GM03348 (cell line): Measurements from ENCODE around the gene TTYH3.
"Not testable (repeated sequence)": the region's sequence is repeated elsewhere in the genome, so short reads cannot be mapped to it uniquely, and the experiment has no call there.

Source experiments
- DNase-seq: peaks from one replicate; pipeline ENCODE4 v3.0.0; 2012; ENCODE audit warnings: low spot score

The TTYH3 gene

GRCh38 chr7:2689343-2689847, 57.6 kb downstream of the TTYH3 start:
- DNase-seq: no peak

GRCh38 chr7:2689951-2690705, 58.3 kb downstream of the TTYH3 start:
- no peak for DNase-seq

GRCh38 chr7:2691011-2691707, 59.4 kb downstream of the TTYH3 start:
- DNase-seq: no peak

- not testable (repeated sequence) for DNase-seq
Observed at GRCh38 chr7:2691932-2692439, 60.2 kb downstream of the TTYH3 start.

GRCh38 chr7:2692543-2692942, 60.8 kb downstream of the TTYH3 start:
- DNase-seq: no peak

- not testable (repeated sequence) for DNase-seq
Observed at GRCh38 chr7:2693420-2694121, 61.8 kb downstream of the TTYH3 start.

- not testable (repeated sequence) for DNase-seq
Observed at GRCh38 chr7:2694122-2694436, 62.3 kb downstream of the TTYH3 start.

GRCh38 chr7:2698581-2699288, 66.9 kb downstream of the TTYH3 start:
- no peak for DNase-seq

- DNase-seq: no peak
Observed at GRCh38 chr7:2699289-2699620, 67.5 kb downstream of the TTYH3 start.

- no peak for DNase-seq
Observed at GRCh38 chr7:2700141-2700850, 68.5 kb downstream of the TTYH3 start.

GRCh38 chr7:2701424-2701823, 69.6 kb downstream of the TTYH3 start:
- no peak for DNase-seq

GRCh38 chr7:2701832-2702593, 70.2 kb downstream of the TTYH3 start:
- peak; percentile 56 for DNase-seq

- no peak for DNase-seq
Observed at GRCh38 chr7:2702594-2702957, 70.8 kb downstream of the TTYH3 start.

- DNase-seq: no peak
Observed at GRCh38 chr7:2705371-2706096, 73.7 kb downstream of the TTYH3 start.

- no peak for DNase-seq
Observed at GRCh38 chr7:2706685-2707126, 74.9 kb downstream of the TTYH3 start.

- DNase-seq: no peak
Observed at GRCh38 chr7:2707481-2707880, 75.7 kb downstream of the TTYH3 start.

GRCh38 chr7:2708041-2708440, 76.3 kb downstream of the TTYH3 start:
- no peak for DNase-seq

- DNase-seq: no peak
Observed at GRCh38 chr7:2708547-2709310, 76.9 kb downstream of the TTYH3 start.

- peak; percentile 88 for DNase-seq
Observed at GRCh38 chr7:2709553-2710285, 77.9 kb downstream of the TTYH3 start.
